ENCODE measurements around the gene NRN1. TPM values are rescaled to one million over a fixed set of nuclear protein-coding genes. Genes with fewer than 3 reads are reported as not detected.
"Not testable (repeated sequence)": the region's sequence is repeated elsewhere in the genome, so short reads cannot be mapped to it uniquely, and the experiment has no call there.

The NRN1 gene
- total RNA-seq, 3 donors from 2014 or later, result 2.7 to 10.6 (median 3.6) TPM

GRCh38 chr6:6033858-6034257 lies 27.1 kb upstream of the NRN1 start:
- ATAC-seq, result no peak
- no peak for DNase-seq
- intact Hi-C loops (cut with DNase I, micrococcal nuclease), result no loop called here
- H3K4me1 ChIP-seq (ENCODE audit: low read depth), result no peaks in the 10 kb centered on the region
- H3K9me3 ChIP-seq, result no peaks in the 10 kb centered on the region
- no peaks in the 10 kb centered on the region for H3K36me3 ChIP-seq (ENCODE audit: low read depth)
- TF ChIP-seq, protein P1, sequence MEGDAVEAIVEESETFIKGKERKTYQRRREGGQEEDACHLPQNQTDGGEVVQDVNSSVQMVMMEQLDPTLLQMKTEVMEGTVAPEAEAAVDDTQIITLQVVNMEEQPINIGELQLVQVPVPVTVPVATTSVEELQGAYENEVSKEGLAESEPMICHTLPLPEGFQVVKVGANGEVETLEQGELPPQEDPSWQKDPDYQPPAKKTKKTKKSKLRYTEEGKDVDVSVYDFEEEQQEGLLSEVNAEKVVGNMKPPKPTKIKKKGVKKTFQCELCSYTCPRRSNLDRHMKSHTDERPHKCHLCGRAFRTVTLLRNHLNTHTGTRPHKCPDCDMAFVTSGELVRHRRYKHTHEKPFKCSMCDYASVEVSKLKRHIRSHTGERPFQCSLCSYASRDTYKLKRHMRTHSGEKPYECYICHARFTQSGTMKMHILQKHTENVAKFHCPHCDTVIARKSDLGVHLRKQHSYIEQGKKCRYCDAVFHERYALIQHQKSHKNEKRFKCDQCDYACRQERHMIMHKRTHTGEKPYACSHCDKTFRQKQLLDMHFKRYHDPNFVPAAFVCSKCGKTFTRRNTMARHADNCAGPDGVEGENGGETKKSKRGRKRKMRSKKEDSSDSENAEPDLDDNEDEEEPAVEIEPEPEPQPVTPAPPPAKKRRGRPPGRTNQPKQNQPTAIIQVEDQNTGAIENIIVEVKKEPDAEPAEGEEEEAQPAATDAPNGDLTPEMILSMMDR (IDR thresholded peaks at IDR 0.05), result no peak
- no peak overlapping the region for H3K4me3 ChIP-seq

DNA sequence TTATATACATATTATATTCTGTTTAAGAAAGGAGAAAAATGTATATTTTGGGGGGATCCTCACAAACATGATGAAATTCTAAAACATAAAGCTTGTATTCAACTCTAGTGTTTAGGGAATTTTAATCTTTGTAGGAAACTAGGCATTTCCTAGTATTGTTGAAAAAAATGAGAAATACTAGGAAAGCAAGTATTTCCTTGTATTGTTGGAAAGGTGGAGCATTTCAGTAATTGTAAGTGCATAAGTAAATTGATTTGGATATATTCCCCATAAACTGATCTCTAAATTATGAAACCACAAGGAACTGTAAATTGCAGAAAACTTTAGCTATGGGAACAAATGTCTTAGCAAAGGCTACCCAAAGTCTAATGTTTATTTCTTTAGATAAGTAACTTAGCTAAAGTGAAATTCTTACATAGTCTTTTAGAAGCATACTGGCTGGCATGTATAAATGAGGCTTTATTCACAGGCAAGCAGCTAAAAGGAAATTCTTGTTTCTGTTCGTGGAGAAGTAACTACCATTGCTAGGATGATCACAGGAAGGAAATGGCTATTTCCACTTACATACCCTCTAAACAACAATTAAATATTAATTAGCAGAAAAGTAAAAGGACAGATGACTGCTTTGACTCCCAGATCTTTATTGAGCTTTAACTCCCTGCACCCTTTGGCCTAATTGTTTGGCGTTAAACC lies 19.9 kb upstream of the NRN1 start:
- Histone ChIP-seq H3K36me3 (ENCODE audit: low read depth) (no peaks in the 10 kb centered on the region), H3K4me3 (no peak overlapping the region), H3K9me3 (no peaks in the 10 kb centered on the region), H3K4me1 (ENCODE audit: low read depth) (no peaks in the 10 kb centered on the region)
- intact Hi-C loops (cut with DNase I, micrococcal nuclease), result no loop called here
- TF ChIP-seq, protein P1 (IDR thresholded peaks at IDR 0.05), result no peak
- DNase-seq (no peak), ATAC-seq (no peak)

GRCh38 chr6:6025736-6026135 lies 19.0 kb upstream of the NRN1 start:
- Histone ChIP-seq H3K9me3 (no peaks in the 10 kb centered on the region), H3K36me3 (ENCODE audit: low read depth) (no peaks in the 10 kb centered on the region), H3K4me1 (ENCODE audit: low read depth) (no peaks in the 10 kb centered on the region), H3K4me3 (no peak overlapping the region)
- DNase-seq, result no peak
- intact Hi-C loops (cut with DNase I, micrococcal nuclease), result no loop called here
- TF ChIP-seq, protein P1 (IDR thresholded peaks at IDR 0.05), result no peak
- no peak for ATAC-seq

- Histone ChIP-seq H3K4me3 (no peak overlapping the region), H3K4me1 (ENCODE audit: low read depth) (no peaks in the 10 kb centered on the region), H3K9me3 (no peaks in the 10 kb centered on the region), H3K36me3 (ENCODE audit: low read depth) (no peaks in the 10 kb centered on the region)
- intact Hi-C loops (cut with DNase I, micrococcal nuclease), result no loop called here
- DNase-seq, result no peak
- ATAC-seq, result no peak
- TF ChIP-seq, protein P1 (IDR thresholded peaks at IDR 0.05), result no peak
Observed at GRCh38 chr6:6024220-6024619, 17.5 kb upstream of the NRN1 start.

DNA sequence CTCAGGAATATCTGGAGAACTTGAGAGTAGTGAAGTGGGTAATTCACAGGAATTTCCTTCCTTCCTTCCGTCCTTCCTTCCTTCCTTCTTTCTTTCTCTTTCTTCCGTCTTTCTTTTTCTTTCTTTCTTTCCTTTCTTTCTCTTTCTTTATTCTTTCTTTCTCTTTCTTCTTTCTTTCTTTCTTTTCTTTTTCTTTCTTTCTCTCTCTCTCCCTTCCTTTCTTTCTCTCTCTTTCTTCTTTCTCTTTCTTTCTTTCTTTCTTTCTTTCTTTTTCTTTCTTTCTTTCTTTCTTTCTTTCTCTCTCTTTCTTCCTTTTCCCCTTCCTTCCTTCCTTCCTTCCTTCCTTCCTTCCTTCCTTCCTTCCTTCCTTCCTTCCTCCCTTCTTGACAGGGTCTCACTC lies 16.1 kb upstream of the NRN1 start:
- intact Hi-C loops (cut with DNase I, micrococcal nuclease); DNase-seq; ATAC-seq; H3K9me3 ChIP-seq; H3K4me1 ChIP-seq (ENCODE audit: low read depth); H3K4me3 ChIP-seq; H3K36me3 ChIP-seq (ENCODE audit: low read depth): not testable (repeated sequence)

DNA sequence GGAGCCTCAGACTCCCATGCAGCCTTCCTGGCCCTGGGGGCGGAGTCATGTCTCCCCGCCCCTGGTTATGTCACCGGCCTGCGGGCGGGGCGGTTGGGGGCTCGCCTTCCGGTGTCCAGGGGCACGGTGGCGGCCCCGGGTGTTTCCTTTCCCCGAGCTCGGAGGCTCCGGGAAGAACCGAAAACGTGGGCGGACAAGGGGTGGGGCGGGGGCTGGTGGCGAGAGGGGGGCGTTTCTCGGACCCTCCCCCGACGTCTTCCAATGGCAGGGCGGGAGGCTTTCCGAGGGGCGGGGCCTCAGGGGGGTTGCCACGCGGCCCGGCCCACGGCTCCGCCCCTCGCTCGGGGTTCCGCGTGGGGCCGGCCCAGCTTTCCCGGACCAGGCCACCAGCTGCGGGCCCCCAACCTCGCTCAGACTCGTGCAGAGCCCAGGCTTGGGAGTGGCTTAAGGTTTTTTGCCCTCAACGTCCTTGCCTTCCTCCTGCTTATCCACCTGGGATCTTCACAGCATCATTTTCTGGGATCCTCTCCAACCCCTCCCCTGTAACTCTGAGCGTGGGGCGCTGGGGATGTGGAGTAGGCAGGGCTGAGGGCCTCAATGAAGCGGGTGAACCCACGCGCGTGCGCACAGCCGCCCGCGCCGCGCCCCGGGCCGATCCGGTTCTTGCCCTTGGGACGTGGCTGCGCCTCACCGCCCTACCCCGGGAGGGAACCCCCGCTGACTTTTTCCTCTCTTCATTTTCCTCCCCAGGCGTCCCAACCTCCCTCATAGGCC lies 2.1 kb upstream of the NRN1 start:
- intact Hi-C loops (cut with DNase I, micrococcal nuclease), result no loop called here
- peaks cover 24% of the 10 kb centered on the region for H3K4me1 ChIP-seq (ENCODE audit: low read depth)
- H3K9me3 ChIP-seq, result no peaks in the 10 kb centered on the region
- TF ChIP-seq, protein P1 (IDR thresholded peaks at IDR 0.05), result no peak
- DNase-seq (peak; percentile 65 to 79 (median 75)), ATAC-seq (peak; percentile 88)
- no peak overlapping the region for H3K4me3 ChIP-seq
- H3K36me3 ChIP-seq (ENCODE audit: low read depth), result no peaks in the 10 kb centered on the region

All from mucosa of descending colon (tissue), 3 donors.